Fibroblast of the aortic adventitia (primary cell): ENCODE results near the gene NHSL2. TPM values are rescaled to one million over a fixed set of nuclear protein-coding genes. Genes with fewer than 3 reads are reported as not detected.

Experiments used
- DNase-seq: peaks from one replicate; pipeline ENCODE4 v3.0.0-alpha.2; 2010; ENCODE audit warnings: low read depth
- H3K4me3 ChIP-seq: 2 replicates; pipeline ENCODE4 v1.5.1; 2011; ENCODE audit warnings: low read depth, mild to moderate bottlenecking, control low read depth, low read length, moderate library complexity
- CTCF ChIP-seq: IDR thresholded peaks from 2 replicates; pipeline ENCODE4 v1.5.1; 2011; ENCODE audit warnings: mild to moderate bottlenecking, low read length, control low read depth, inconsistent platforms; ENCODE audit not compliant: insufficient read depth
- total RNA-seq: library from RNA; depleted of rRNA; stranded (reverse); fragments of >200 nt; gene quantifications from 2 replicates; pipeline ENCODE4 v1.2.3, GENCODE V29; 2012; ENCODE audit warnings: low replicate concordance

NHSL2 gene
- total RNA-seq, 1 donor: 6.8 TPM

- TF ChIP-seq CTCF: no peak
- H3K4me3 ChIP-seq: no peak overlapping the region
- DNase-seq: no peak
Observed at GRCh38 chrX:72045141-72045540, 134.5 kb downstream of the NHSL2 start.

- no peak for TF ChIP-seq CTCF
- H3K4me3 ChIP-seq: no peak overlapping the region
- no peak for DNase-seq
Observed at GRCh38 chrX:72045552-72046277, 135.1 kb downstream of the NHSL2 start.

GRCh38 chrX:72046447-72046846 is 135.8 kb downstream of the NHSL2 start:
- no peak for TF ChIP-seq CTCF
- no peak for DNase-seq
- H3K4me3 ChIP-seq: no peak overlapping the region

GRCh38 chrX:72048510-72049455 is 138.1 kb downstream of the NHSL2 start:
- DNase-seq: no peak
- TF ChIP-seq CTCF: no peak
- no peak overlapping the region for H3K4me3 ChIP-seq

- peak; percentile 56 for DNase-seq
- H3K4me3 ChIP-seq: no peak overlapping the region
- no peak for TF ChIP-seq CTCF
Observed at GRCh38 chrX:72050011-72050410, 139.4 kb downstream of the NHSL2 start.

GRCh38 chrX:72051589-72051988 is 140.9 kb downstream of the NHSL2 start:
- no peak for TF ChIP-seq CTCF
- no peak for DNase-seq
- H3K4me3 ChIP-seq: no peak overlapping the region
